Measurements from ENCODE around the gene NDUFB6.
"Not testable (repeated sequence)": the region's sequence is repeated elsewhere in the genome, so short reads cannot be mapped to it uniquely, and the experiment has no call there.

Gene NDUFB6

GRCh38 chr9:32572900-32573523 lies at the start of gene NDUFB6:
TSS of gene NDUFB6 (minus strand) at chr9:32573159. CDS start at chr9:32573060, 99 bp downstream.
- peak; percentile 91 for DNase-seq (ENCODE audit: low read depth, low spot score)

GRCh38 chr9:32618261-32618660 lies 45.3 kb upstream of the NDUFB6 start:
- no peak for DNase-seq (ENCODE audit: low read depth, low spot score)

GRCh38 chr9:32606811-32607210 lies 33.9 kb upstream of the NDUFB6 start:
- DNase-seq (ENCODE audit: low read depth, low spot score): no peak

- DNase-seq (ENCODE audit: low read depth, low spot score): no peak
Observed at GRCh38 chr9:32603914-32604852, 31.2 kb upstream of the NDUFB6 start.

- not testable (repeated sequence) for DNase-seq (ENCODE audit: low read depth, low spot score)
Observed at GRCh38 chr9:32599021-32599420, 26.1 kb upstream of the NDUFB6 start.

GRCh38 chr9:32596936-32597335 lies 24.0 kb upstream of the NDUFB6 start:
- DNase-seq (ENCODE audit: low read depth, low spot score): no peak

GRCh38 chr9:32596096-32596865 lies 23.3 kb upstream of the NDUFB6 start:
- no peak for DNase-seq (ENCODE audit: low read depth, low spot score)

- no peak for DNase-seq (ENCODE audit: low read depth, low spot score)
Observed at GRCh38 chr9:32590898-32591297, 17.9 kb upstream of the NDUFB6 start.

GRCh38 chr9:32590476-32590875 lies 17.5 kb upstream of the NDUFB6 start:
- no peak for DNase-seq (ENCODE audit: low read depth, low spot score)

GRCh38 chr9:32589083-32589723 lies 16.2 kb upstream of the NDUFB6 start:
- DNase-seq (ENCODE audit: low read depth, low spot score): no peak

GRCh38 chr9:32587901-32588300 lies 14.9 kb upstream of the NDUFB6 start:
- no peak for DNase-seq (ENCODE audit: low read depth, low spot score)

- DNase-seq (ENCODE audit: low read depth, low spot score): no peak
Observed at GRCh38 chr9:32584784-32585183, 11.8 kb upstream of the NDUFB6 start.

- DNase-seq (ENCODE audit: low read depth, low spot score): no peak
Observed at GRCh38 chr9:32581512-32582143, 8.7 kb upstream of the NDUFB6 start.

GRCh38 chr9:32580631-32581300 lies 7.8 kb upstream of the NDUFB6 start:
- no peak for DNase-seq (ENCODE audit: low read depth, low spot score)

- DNase-seq (ENCODE audit: low read depth, low spot score): peak; percentile 68
Observed at GRCh38 chr9:32579706-32580331, 6.9 kb upstream of the NDUFB6 start.

GRCh38 chr9:32578976-32579375 lies 6.0 kb upstream of the NDUFB6 start:
- DNase-seq (ENCODE audit: low read depth, low spot score): no peak

GRCh38 chr9:32577316-32577715 lies 4.4 kb upstream of the NDUFB6 start:
- no peak for DNase-seq (ENCODE audit: low read depth, low spot score)

GRCh38 chr9:32574858-32575257 lies 1.9 kb upstream of the NDUFB6 start:
- DNase-seq (ENCODE audit: low read depth, low spot score): no peak

GRCh38 chr9:32573821-32574220 lies 862 bp upstream of the NDUFB6 start:
- no peak for DNase-seq (ENCODE audit: low read depth, low spot score)

All from activated CD4-positive, CD25-positive, alpha-beta regulatory T cell treated with anti-CD3 and anti-CD28 coated beads, Interleukin-2, amount 50 U/mL, for 16 hours (primary cell).